Activated CD4-positive, alpha-beta memory T cell treated with anti-CD3 and anti-CD28 coated beads, Interleukin-2, amount 10 ng/mL, durations not matched to agents 7 days and 5 days (primary cell): ENCODE results near the gene ALOX15B. TPM values are rescaled to one million over a fixed set of nuclear protein-coding genes. Genes with fewer than 3 reads are reported as not detected.

Experiments used
- CTCF ChIA-PET: fragments of 350-600 bp; sonication (Branson Sonifier 250); formaldehyde crosslinking; loops from one replicate; lab custom pipeline; 2021; ENCODE audit warnings: antibody characterized with exemption, inconsistent platforms; lab: Charles Lee
- POLR2A ChIA-PET: fragments of 350-600 bp; sonication (Branson Sonifier 250); formaldehyde crosslinking; loops from one replicate; lab custom pipeline; 2021; ENCODE audit warnings: antibody characterized with exemption; lab: Charles Lee
- DNase-seq: peaks from one replicate; pipeline ENCODE4 v3.0.0-alpha.2; 2020
- H3K27ac Mint-ChIP-seq: one replicate; pipeline ENCODE4 v1.8.0; 2021; ENCODE audit warnings: mild to moderate bottlenecking, mixed read lengths
- H3K27me3 Mint-ChIP-seq: one replicate; pipeline ENCODE4 v1.8.0; 2021; ENCODE audit warnings: mixed read lengths
- H3K36me3 Mint-ChIP-seq: one replicate; pipeline ENCODE4 v1.8.0; 2021; ENCODE audit warnings: low read depth, mixed read lengths
- H3K4me1 Mint-ChIP-seq: one replicate; pipeline ENCODE4 v1.8.0; 2021; ENCODE audit warnings: mixed read lengths
- H3K4me3 Mint-ChIP-seq: one replicate; pipeline ENCODE4 v1.8.0; 2021; ENCODE audit warnings: mild to moderate bottlenecking, mixed read lengths
- H3K9me3 Mint-ChIP-seq: one replicate; pipeline ENCODE4 v1.8.0; 2021; ENCODE audit warnings: mixed read lengths
- total RNA-seq, 2 experiments: library from RNA; stranded (reverse); gene quantifications; one replicate each; pipeline ENCODE4 v1.2.3, GENCODE V29; 2021

Gene ALOX15B
- total RNA-seq, 2 experiments from 2014 or later = not detected

DNA sequence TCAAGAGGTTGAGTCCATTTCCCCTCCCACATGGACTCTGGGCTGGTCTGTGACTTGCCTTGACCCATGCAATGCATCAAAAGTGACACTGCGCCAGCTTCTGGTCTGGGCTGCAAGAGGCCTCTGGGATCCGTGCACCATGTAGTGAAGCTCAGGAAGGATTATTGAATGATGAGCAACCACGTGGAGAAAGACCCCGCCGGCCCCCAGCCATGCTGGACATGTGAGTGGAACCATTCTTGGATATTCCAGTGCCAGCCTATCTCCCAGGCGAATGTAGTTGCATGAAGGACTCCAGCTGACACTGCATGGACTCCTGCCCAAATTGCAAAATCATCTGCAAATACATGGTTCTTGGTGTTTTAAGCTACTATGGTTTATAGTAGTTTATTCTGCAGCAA is 7.6 kb upstream of the ALOX15B start:
- H3K4me1 Mint-ChIP-seq = no peaks in the 10 kb centered on the region
- H3K4me3 Mint-ChIP-seq = no peak overlapping the region
- no peaks in the 10 kb centered on the region for H3K36me3 Mint-ChIP-seq
- no peak overlapping the region for H3K27ac Mint-ChIP-seq
- ChIA-PET CTCF (interaction anchor here (1.1 kb wide), 1 partner anchor 48 kb away, joined by 3 read pairs; no protein-coding TSS in a partner anchor), POLR2A (interaction anchor here (0.6 kb wide), 1 partner anchor 379 kb away, joined by 3 read pairs; no protein-coding TSS in a partner anchor)
- no peak for DNase-seq
- H3K9me3 Mint-ChIP-seq = no peaks in the 10 kb centered on the region
- H3K27me3 Mint-ChIP-seq = peaks cover 46% of the 10 kb centered on the region

DNA sequence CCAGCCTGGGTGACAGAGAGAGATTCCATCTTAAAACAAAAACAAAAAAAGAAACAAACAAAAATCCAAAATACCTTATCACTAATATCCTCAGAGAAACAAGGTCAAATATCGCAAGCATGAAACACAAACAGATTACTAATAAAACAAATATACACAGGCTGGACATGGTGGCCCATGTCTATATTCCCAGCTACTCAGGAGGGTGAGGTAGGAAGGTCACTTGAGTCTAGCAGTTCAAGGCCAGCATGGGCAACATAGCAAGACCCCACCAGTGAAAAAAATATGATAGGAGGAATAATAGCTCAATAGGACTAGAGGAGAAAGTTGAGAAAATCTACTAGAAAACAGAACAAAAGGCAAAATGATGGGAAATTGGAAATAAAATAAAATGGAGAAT is 6.9 kb upstream of the ALOX15B start:
- POLR2A ChIA-PET = no interaction called here
- no peaks in the 10 kb centered on the region for H3K36me3 Mint-ChIP-seq

DNA sequence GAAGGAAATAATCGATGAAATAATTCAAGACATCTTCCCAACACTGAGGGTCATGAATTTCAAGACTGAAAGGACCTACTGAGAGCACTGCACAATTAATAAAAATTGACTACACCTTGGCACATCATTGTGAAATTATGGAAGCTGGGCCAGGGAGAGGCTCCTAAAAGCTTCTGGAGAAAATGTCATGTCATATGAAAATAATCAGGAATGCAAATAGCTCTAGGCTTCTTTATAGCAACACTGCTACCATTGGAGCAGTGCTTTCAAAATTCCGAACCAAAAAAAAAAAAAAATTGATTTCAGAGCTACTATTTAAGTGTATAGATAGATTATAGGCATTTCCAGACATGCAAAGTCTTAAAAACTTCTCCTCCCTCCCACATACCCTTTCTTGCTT is 6.4 kb upstream of the ALOX15B start:
- no peaks in the 10 kb centered on the region for H3K9me3 Mint-ChIP-seq
- H3K27me3 Mint-ChIP-seq = peaks cover 41% of the 10 kb centered on the region
- H3K4me3 Mint-ChIP-seq = no peak overlapping the region
- ChIA-PET POLR2A (no interaction called here), CTCF (interaction anchor here (0.6 kb wide), 1 partner anchor 87 kb away, joined by 5 read pairs; no protein-coding TSS in a partner anchor)
- no peaks in the 10 kb centered on the region for H3K36me3 Mint-ChIP-seq
- no peaks in the 10 kb centered on the region for H3K4me1 Mint-ChIP-seq
- no peak for DNase-seq
- no peak overlapping the region for H3K27ac Mint-ChIP-seq

More for the DNA sequence above, 6.9 kb upstream of the ALOX15B start:
- no peak overlapping the region for H3K4me3 Mint-ChIP-seq
- CTCF ChIA-PET = interaction anchor here (0.6 to 1.1 kb wide), 2 partner anchors 47 to 87 kb away, joined by 3 to 5 read pairs; no protein-coding TSS in a partner anchor
- no peaks in the 10 kb centered on the region for H3K4me1 Mint-ChIP-seq
- no peaks in the 10 kb centered on the region for H3K9me3 Mint-ChIP-seq
- H3K27me3 Mint-ChIP-seq = peaks cover 44% of the 10 kb centered on the region
- H3K27ac Mint-ChIP-seq = no peak overlapping the region
- DNase-seq = no peak

DNA sequence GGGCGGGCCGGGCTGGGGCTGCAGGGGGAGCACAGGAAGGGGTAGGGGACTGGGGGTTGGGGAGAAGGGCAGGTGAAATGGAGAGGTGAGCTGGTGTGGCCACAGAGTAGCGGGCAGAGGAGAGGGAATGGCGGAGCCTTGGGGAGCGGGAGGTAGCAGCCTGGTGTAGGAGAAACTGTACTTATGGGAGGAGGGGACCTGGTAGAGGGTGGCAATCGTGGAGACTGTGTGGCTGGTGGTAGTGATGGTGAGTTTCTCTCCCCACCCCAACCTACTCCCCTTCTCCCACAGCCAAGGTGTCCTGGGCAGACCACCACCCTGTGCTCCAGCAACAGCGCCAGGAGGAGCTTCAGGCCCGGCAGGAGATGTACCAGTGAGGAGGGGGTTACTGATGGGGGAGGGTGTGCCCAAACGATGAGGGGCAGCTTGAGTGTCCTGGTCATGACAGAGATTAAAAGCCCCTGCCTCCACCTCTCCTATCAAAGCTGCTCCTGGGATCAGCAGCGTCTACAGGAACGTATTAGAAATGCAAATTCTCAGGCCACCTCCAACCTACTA is 831 bp downstream of the ALOX15B start:
- H3K9me3 Mint-ChIP-seq = no peaks in the 10 kb centered on the region
- no peaks in the 10 kb centered on the region for H3K36me3 Mint-ChIP-seq
- H3K4me1 Mint-ChIP-seq = no peaks in the 10 kb centered on the region
- POLR2A ChIA-PET = no interaction called here
- H3K4me3 Mint-ChIP-seq = no peak overlapping the region
- H3K27me3 Mint-ChIP-seq = peaks cover 37% of the 10 kb centered on the region
- DNase-seq = no peak
- CTCF ChIA-PET = no interaction called here
- no peak overlapping the region for H3K27ac Mint-ChIP-seq

DNA sequence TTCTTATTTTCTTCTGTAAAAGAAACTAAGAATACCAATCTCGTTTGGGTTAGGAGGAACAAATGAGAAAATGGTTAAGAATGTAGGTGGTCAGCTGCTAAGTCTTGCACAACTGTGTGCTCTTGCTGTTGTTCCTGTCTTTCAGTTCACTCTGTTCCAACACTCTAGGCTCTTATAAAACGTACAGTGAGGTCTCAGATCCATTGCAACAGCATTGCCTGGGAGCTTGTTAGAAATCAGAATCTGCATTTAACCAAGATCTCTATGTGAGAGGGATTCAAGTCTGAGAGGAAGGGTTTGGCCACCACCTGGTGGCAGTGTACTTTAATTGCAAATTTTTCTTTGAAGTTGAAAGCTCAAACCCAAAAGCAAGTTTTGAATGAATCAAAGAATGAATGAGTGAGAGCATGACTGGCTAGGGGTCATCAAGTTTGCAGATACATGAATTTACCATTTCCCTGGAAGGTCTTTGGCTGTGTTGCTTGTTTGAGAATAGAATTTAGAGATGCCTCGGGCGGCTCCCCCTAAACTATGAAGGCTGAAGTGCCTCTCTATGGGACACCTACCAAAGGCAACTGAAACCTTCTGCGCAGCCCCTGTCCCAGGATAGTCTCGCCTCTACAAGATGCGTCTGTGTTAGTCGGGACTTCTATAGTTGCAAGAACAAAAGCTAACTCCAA is 2.5 kb downstream of the ALOX15B start:
- peaks cover 31% of the 10 kb centered on the region for H3K27me3 Mint-ChIP-seq
- ChIA-PET POLR2A (interaction anchor here (0.9 to 1.3 kb wide), 6 partner anchors 15 to 256 kb away, joined by 3 to 7 read pairs (median 4); partner anchors contain the start of genes CNTROB, NAA38 and TRAPPC1), CTCF (interaction anchor here (0.5 to 3.1 kb wide), 32 partner anchors 9 to 298 kb away, joined by 3 to 28 read pairs (median 4); partner anchors contain the start of genes CYB5D1, GUCY2D, NAA38 and RNF227)
- H3K4me1 Mint-ChIP-seq = no peaks in the 10 kb centered on the region
- DNase-seq = peak; percentile 54
- no peak overlapping the region for H3K27ac Mint-ChIP-seq
- H3K36me3 Mint-ChIP-seq = no peaks in the 10 kb centered on the region
- no peaks in the 10 kb centered on the region for H3K9me3 Mint-ChIP-seq
- H3K4me3 Mint-ChIP-seq = no peak overlapping the region

DNA sequence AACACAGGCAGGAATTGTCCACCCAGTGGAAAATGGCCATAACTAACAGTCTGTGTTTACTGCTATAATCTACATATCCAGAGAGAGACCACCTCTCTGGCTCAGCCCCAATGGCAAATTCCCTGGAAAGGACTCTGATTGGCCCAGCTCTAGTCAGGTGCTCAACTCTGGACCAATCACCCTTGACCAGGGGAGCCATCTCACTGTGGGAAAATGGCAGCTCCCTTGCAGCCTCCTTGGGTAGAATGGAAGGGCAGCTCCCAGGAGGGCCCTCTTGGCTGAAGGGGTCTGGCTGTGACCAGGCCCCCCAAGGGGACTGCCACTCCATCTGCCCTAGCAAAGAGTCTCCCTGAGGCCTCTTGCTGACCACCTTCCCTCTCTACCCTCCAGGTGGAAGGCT is 3.1 kb downstream of the ALOX15B start:
- ChIA-PET POLR2A (interaction anchor here (0.9 to 1.3 kb wide), 5 partner anchors 14 to 257 kb away, joined by 3 to 7 read pairs (median 4); partner anchors contain the start of genes CNTROB and TRAPPC1), CTCF (interaction anchor here (0.5 to 3.1 kb wide), 29 partner anchors 9 to 298 kb away, joined by 3 to 28 read pairs (median 4); partner anchors contain the start of genes CYB5D1, GUCY2D, NAA38 and RNF227)
- no peak for DNase-seq
- no peaks in the 10 kb centered on the region for H3K4me1 Mint-ChIP-seq
- peaks cover 31% of the 10 kb centered on the region for H3K27me3 Mint-ChIP-seq
- no peak overlapping the region for H3K4me3 Mint-ChIP-seq
- H3K27ac Mint-ChIP-seq = no peak overlapping the region
- no peaks in the 10 kb centered on the region for H3K36me3 Mint-ChIP-seq
- H3K9me3 Mint-ChIP-seq = no peaks in the 10 kb centered on the region

DNA sequence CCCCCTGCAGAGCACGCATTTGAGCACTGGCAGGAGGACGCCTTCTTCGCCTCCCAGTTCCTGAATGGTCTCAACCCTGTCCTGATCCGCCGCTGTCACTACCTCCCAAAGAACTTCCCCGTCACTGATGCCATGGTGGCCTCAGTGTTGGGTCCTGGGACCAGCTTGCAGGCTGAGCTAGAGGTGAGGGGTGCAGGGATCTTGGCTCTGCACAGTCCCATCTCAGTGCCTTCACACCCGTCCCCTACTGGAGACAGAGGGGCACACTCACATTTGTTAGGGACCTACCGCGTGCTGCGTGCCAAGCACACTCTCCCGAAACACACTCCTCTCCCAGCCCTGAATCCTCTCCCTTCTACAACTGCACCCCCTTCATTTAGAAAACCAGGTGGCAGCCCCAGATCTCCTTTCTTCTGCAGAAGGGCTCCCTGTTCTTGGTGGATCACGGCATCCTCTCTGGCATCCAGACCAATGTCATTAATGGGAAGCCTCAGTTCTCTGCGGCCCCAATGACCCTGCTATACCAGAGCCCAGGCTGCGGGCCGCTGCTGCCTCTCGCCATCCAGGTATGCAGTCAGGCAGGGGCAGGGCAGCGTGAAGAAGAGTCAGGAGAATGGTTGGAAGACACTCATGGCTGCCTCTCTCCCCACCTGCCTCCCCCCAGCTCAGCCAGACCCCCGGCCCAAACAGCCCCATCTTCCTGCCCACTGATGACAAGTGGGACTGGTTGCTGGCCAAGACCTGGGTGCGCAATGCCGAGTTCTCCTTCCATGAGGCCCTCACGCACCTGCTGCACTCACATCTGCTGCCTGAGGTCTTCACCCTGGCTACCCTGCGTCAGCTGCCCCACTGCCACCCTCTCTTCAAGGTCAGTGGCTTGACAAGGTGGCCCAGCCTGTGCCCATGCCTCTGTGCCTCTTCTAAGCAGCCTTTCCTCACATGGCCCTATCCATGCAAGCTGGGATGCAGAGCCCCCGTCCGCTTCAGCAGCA is 6.3 kb downstream of the ALOX15B start:
- Mint-ChIP-seq H3K27me3 (peaks cover 15% of the 10 kb centered on the region), H3K4me3 (no peak overlapping the region), H3K36me3 (no peaks in the 10 kb centered on the region), H3K9me3 (no peaks in the 10 kb centered on the region), H3K27ac (no peak overlapping the region), H3K4me1 (no peaks in the 10 kb centered on the region)
- no peak for DNase-seq
- ChIA-PET CTCF (no interaction called here), POLR2A (no interaction called here)

DNA sequence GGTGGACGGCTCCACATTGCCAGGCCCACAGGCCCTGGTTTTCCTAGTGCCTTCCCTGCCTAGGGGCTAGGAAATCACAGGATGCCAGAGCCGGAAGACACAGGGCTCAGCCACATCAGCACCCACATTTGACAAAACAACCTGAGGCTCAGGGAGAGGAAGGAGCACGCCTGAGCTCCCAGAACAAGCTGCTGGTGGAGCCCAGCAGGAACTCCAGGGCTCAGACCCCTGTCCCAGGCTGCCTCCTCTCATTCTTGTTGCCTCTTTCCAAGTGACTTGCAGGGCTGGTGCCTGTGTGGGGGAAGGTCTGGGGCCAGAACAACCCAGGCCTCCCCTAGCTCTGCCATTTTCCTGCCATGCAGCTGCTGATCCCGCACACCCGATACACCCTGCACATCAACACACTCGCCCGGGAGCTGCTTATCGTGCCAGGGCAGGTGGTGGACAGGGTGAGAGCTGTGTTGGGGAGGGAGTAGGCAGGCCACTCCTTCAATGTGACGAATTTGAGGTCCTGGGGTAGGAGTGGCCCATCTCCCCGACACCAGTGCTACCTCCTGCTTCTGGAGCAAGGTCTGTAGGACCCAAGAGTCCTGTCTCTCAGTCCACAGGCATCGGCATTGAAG is 7.6 kb downstream of the ALOX15B start:
- ChIA-PET CTCF (interaction anchor here (1.1 kb wide), 1 partner anchor 9 kb away, joined by 4 read pairs; no protein-coding TSS in a partner anchor), POLR2A (no interaction called here)
- Mint-ChIP-seq H3K9me3 (no peaks in the 10 kb centered on the region), H3K4me1 (no peaks in the 10 kb centered on the region), H3K36me3 (no peaks in the 10 kb centered on the region), H3K27me3 (peaks cover 5% of the 10 kb centered on the region), H3K27ac (no peak overlapping the region), H3K4me3 (no peak overlapping the region)
- no peak for DNase-seq

DNA sequence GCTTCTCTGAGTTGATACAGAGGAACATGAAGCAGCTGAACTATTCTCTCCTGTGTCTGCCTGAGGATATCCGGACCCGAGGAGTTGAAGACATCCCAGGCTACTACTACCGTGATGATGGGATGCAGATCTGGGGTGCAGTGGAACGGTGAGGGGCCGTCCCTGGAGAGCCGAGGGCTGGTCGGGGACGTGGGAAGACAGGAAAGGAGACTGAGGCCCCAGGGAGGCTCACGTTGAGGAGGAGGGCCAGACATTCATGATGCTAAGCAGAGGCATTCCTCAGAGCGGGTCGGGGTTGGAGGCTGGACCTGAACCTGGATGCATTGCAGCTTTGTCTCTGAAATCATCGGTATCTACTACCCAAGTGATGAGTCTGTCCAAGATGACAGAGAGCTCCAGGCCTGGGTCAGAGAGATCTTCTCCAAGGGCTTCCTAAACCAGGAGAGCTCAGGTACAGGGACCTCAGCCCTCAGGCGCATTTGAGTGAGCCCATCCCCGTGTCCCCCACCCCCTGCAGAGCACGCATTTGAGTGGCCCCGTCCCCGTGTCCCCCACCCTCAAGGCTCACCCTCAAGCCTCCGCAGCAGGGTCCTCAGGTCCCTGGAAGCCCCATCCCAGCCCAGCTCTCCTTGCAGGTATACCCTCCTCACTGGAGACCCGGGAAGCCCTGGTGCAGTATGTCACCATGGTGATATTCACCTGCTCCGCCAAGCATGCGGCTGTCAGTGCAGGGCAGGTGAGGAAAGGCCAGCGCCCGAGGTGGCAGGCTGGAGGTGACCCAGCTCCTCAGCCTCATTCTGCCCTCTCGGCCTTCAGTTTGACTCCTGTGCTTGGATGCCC is 8.3 kb downstream of the ALOX15B start:
- DNase-seq = no peak
- ChIA-PET CTCF (interaction anchor here (1.1 kb wide), 1 partner anchor 10 kb away, joined by 4 read pairs; no protein-coding TSS in a partner anchor), POLR2A (no interaction called here)
- H3K4me1 Mint-ChIP-seq = no peaks in the 10 kb centered on the region
- no peaks in the 10 kb centered on the region for H3K36me3 Mint-ChIP-seq
- H3K4me3 Mint-ChIP-seq = no peak overlapping the region
- H3K27me3 Mint-ChIP-seq = peaks cover 5% of the 10 kb centered on the region
- no peak overlapping the region for H3K27ac Mint-ChIP-seq
- H3K9me3 Mint-ChIP-seq = no peaks in the 10 kb centered on the region

DNA sequence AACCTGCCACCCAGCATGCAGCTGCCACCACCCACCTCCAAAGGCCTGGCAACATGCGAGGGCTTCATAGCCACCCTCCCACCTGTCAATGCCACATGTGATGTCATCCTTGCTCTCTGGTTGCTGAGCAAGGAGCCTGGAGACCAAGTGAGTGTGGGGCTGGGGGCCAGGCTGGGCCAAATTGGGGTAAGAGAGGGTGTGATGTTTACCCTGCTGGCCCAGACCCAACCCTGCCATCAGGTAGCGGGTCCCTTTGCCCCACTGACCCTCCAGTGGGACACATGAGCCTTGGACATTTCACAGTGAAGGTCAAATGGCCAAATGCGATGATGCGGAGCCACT is 8.9 kb downstream of the ALOX15B start:
- Mint-ChIP-seq H3K4me3 (no peak overlapping the region), H3K36me3 (no peaks in the 10 kb centered on the region), H3K4me1 (no peaks in the 10 kb centered on the region), H3K27ac (no peak overlapping the region), H3K27me3 (peaks cover 5% of the 10 kb centered on the region), H3K9me3 (no peaks in the 10 kb centered on the region)
- ChIA-PET POLR2A (interaction anchor here (0.9 kb wide), 1 partner anchor 12 kb away, joined by 3 read pairs; no protein-coding TSS in a partner anchor), CTCF (no interaction called here)
- DNase-seq = no peak

DNA sequence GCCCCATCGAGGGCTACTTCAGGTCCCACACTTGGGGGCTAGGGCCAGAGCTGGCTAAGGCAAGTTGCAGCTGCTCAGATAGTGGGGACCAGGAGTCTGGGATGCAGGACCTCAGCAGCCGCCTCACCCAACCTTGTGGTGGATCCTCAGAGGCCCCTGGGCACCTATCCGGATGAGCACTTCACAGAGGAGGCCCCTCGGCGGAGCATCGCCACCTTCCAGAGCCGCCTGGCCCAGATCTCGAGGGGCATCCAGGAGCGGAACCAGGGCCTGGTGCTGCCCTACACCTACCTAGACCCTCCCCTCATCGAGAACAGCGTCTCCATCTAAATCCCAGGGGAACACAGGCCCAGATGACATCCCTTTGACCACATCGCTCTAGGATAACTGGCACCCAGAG is 9.4 kb downstream of the ALOX15B start:
- DNase-seq = no peak
- no peaks in the 10 kb centered on the region for H3K36me3 Mint-ChIP-seq
- no peak overlapping the region for H3K4me3 Mint-ChIP-seq
- no peak overlapping the region for H3K27ac Mint-ChIP-seq
- no peaks in the 10 kb centered on the region for H3K4me1 Mint-ChIP-seq
- ChIA-PET POLR2A (interaction anchor here (0.9 kb wide), 1 partner anchor 11 kb away, joined by 3 read pairs; no protein-coding TSS in a partner anchor), CTCF (interaction anchor here (0.6 kb wide), 1 partner anchor 10 kb away, joined by 3 read pairs; no protein-coding TSS in a partner anchor)
- no peaks in the 10 kb centered on the region for H3K9me3 Mint-ChIP-seq
- H3K27me3 Mint-ChIP-seq = peaks cover 5% of the 10 kb centered on the region
